K562 (cell line): ENCODE results near the gene CASTOR1. TPM values are rescaled to one million over a fixed set of nuclear protein-coding genes. Genes with fewer than 3 reads are reported as not detected.

Source experiments
- ATAC-seq: fragments of 200-7000 bp; cut with Tn5 transposase; 3 replicates; pipeline ENCODE4 v1.9.1; 2020; ENCODE audit warnings: moderate library complexity
- BruUV-seq: library from RNA; stranded (reverse); fragments of 400-500 nt; replicated peaks from 2 replicates; lab custom pipeline; 2021; lab: Mats Ljungman, UMichigan
- CTCF ChIA-PET: fragments of 300-600 bp; formaldehyde crosslinking; extraction: SDS; loops from one replicate; lab custom pipeline; 2021; ENCODE audit warnings: low intra/inter-chr PET ratio; lab: Yijun Ruan, JAX
- POLR2A ChIA-PET: fragments of 300-600, 350-650 bp; sonication (Branson Sonifier 250); formaldehyde crosslinking; extraction: SDS; loops from one replicate; lab custom pipeline; 2021; ENCODE audit warnings: antibody characterized with exemption, inconsistent platforms; lab: Yijun Ruan, JAX
- DNase-seq, 4 experiments: peaks; one replicate each; pipeline versions ENCODE4 v3.0.0 to v3.0.0-alpha.2; 2011 to 2018; ENCODE audit warnings: low spot score in 3 of 4, mixed read lengths in 3 of 4; ENCODE audit errors: extremely low read depth in 1 of 4
- FAIRE-seq: peaks from 2 replicates; lab custom pipeline; 2011; peaks lifted over from hg19 to GRCh38; lab: Jason Lieb, UNC
- H2AFZ ChIP-seq: 2 replicates; pipeline ENCODE4 v1.6.0; 2011; ENCODE audit warnings: low read depth, low read length, control low read depth, inconsistent platforms
- H3K27ac ChIP-seq: fragments of 200-600 bp; 3 replicates; pipeline ENCODE4 v1.8.0; 2011; ENCODE audit warnings: low read depth, mild to moderate bottlenecking, control low read depth, inconsistent platforms, low read length, moderate library complexity, mixed read lengths; ENCODE audit errors: extremely low read depth
- H3K27me3 ChIP-seq, 2 experiments: fragments of 300-600 bp in 1 of 2; 2 replicates in 1 of 2; 3 replicates in 1 of 2; pipeline versions ENCODE4 v1.6.0 to v1.8.0; 2011; ENCODE audit warnings: inconsistent platforms in 2 of 2, low read length in 2 of 2, mild to moderate bottlenecking in 1 of 2, mixed read lengths in 1 of 2, moderate library complexity in 1 of 2; ENCODE audit not compliant: control insufficient read depth in 2 of 2, insufficient read depth in 2 of 2
- H3K36me3 ChIP-seq: fragments of 300-600 bp; 3 replicates; pipeline ENCODE4 v1.8.0; 2011; ENCODE audit warnings: mild to moderate bottlenecking, low read length, inconsistent platforms; ENCODE audit not compliant: control insufficient read depth, insufficient read depth
- H3K4me1 ChIP-seq, 2 experiments: fragments of 200-600 bp in 1 of 2; replicated peaks in 1 of 2; 2 replicates in 1 of 2; 3 replicates in 1 of 2; pipeline versions ENCODE4 v1.5.1 to v1.8.0; 2011; ENCODE audit warnings: inconsistent platforms in 2 of 2, low read length in 2 of 2, mild to moderate bottlenecking in 1 of 2, mixed read lengths in 1 of 2, moderate library complexity in 1 of 2; ENCODE audit not compliant: control insufficient read depth in 2 of 2, insufficient read depth in 2 of 2
- H3K4me2 ChIP-seq: 2 replicates; pipeline ENCODE4 v1.6.1; 2011; ENCODE audit warnings: low read length, control low read depth, inconsistent platforms, mixed read lengths; ENCODE audit not compliant: insufficient read depth
- H3K4me3 ChIP-seq: fragments of 200-600 bp; sonication (generic), shearing (Covaris generic); 2 replicates; pipeline ENCODE4 v1.5.1; 2016; ENCODE audit warnings: control low read depth, inconsistent platforms
- H3K79me2 ChIP-seq: fragments of 200-600 bp; 3 replicates; pipeline ENCODE4 v1.8.0; 2011; ENCODE audit warnings: low read length, inconsistent platforms; ENCODE audit not compliant: control insufficient read depth, insufficient read depth
- H3K9ac ChIP-seq, 2 experiments: 2 replicates each; pipeline versions ENCODE4 v1.6.0 to v1.6.1; 2011; ENCODE audit warnings: low read depth in 2 of 2, low read length in 2 of 2, control low read depth in 1 of 2, inconsistent platforms in 1 of 2, mild to moderate bottlenecking in 1 of 2, mixed read lengths in 1 of 2; ENCODE audit not compliant: insufficient read depth in 1 of 2
- H3K9me1 ChIP-seq: one replicate; pipeline ENCODE4 v1.6.0; 2011; ENCODE audit warnings: inconsistent platforms, mild to moderate bottlenecking, low read length, moderate library complexity; ENCODE audit not compliant: control insufficient read depth, insufficient read depth
- H3K9me3 ChIP-seq: replicated peaks from 2 replicates; pipeline ENCODE4 v1.5.1; 2011; ENCODE audit warnings: low read depth, low read length, inconsistent platforms; ENCODE audit not compliant: control insufficient read depth, insufficient read depth
- H4K20me1 ChIP-seq: replicated peaks from 2 replicates; pipeline ENCODE4 v1.6.1; 2011; ENCODE audit warnings: low read length, inconsistent platforms, mixed read lengths; ENCODE audit not compliant: control insufficient read depth, insufficient read depth
- VEZF1 ChIP-seq: fragments of 200-800 bp; sonication (Bioruptor generic); IDR thresholded peaks from 2 replicates; pipeline ENCODE4 v1.6.1; 2017; ENCODE audit warnings: missing genetic modification characterization, missing compliant biosample characterization
- ZC3H11A ChIP-seq: IDR thresholded peaks from 2 replicates; pipeline ENCODE4 v1.6.1; 2012; ENCODE audit warnings: low read depth, low read length, improper control_type of control experiment
- WGBS: fragments of 100-300 bp; shearing (Covaris generic); methylation state at CpG from one replicate; pipeline ENCODE4 v1.1.6; 2016; ENCODE audit warnings: low coverage, mixed read lengths; ENCODE audit not compliant: insufficient coverage; ENCODE audit errors: missing lambda C conversion rate; 5-methylcytosine and 5-hydroxymethylcytosine counted together
- in situ Hi-C: fragments of 300-500 bp; cut with MboI; formaldehyde crosslinking; loops from 4 replicates; pipeline ENCODE4 v1.15.0; 2018; ENCODE audit warnings: inconsistent platforms, mixed read lengths
- intact Hi-C: fragments of 100-400 bp; cut with micrococcal nuclease; formaldehyde crosslinking; loops from 2 replicates; pipeline ENCODE4 v1.14.2; 2022
- polyA plus RNA-seq, 8 experiments: library from polyadenylated mRNA; depleted of rRNA in 4 of 8; stranded (reverse) in 5 of 8; unstranded in 3 of 8; fragments of >200 nt; fragmentation: Nextera tagmentation in 2 of 8; fragmentation: Illumina TruSeq in 1 of 8; extraction: Ambion mirVana in 2 of 8; extraction: Trizol in 1 of 8; gene quantifications; 2 replicates each; pipeline versions ENCODE4 v1.2.1 to v1.2.3, GENCODE V29; 2011 to 2014; ENCODE audit warnings: inconsistent platforms in 1 of 8, missing spikeins in 1 of 8
- total RNA-seq, 7 experiments: library from RNA; depleted of rRNA in 6 of 7; stranded (reverse); fragments of >200 nt in 6 of 7; fragmentation: Illumina TruSeq in 2 of 7; extraction: Trizol in 2 of 7; gene quantifications; 2 replicates each; pipeline versions ENCODE4 v1.2.1 to v1.2.3, GENCODE V29; 2011 to 2021; ENCODE audit warnings: low replicate concordance in 1 of 7

The CASTOR1 gene
- total and polyA plus RNA-seq, 9 of the 15 experiments (the other 6 are each of a cell fraction or from before 2014, with no cell fraction given), result 0.35 to 2.6 (median 1.1) TPM

- ChIA-PET CTCF (interaction anchor here (0.9 kb wide), 1 partner anchor 232 kb away, joined by 3 read pairs; no protein-coding TSS in a partner anchor), POLR2A (no interaction called here)
- no peak overlapping the region for H3K4me2 ChIP-seq
- peaks cover 0 to 44% of the 10 kb centered on the region in 2 experiments; a peak in 2 of 5 replicates for H3K4me1 ChIP-seq
- BruUV-seq, result no TSS peak
- 40% methylated on average over 10 of the region's 22 CpGs for WGBS
- H3K79me2 ChIP-seq, result no peaks in the 10 kb centered on the region
- peak overlapping the region in 1 of 2 experiments; percentile 64; a peak in 1 of 4 replicates for H3K9ac ChIP-seq
- H3K27ac ChIP-seq, result no peak overlapping the region
- no peaks in the 10 kb centered on the region for H3K9me1 ChIP-seq
- DNase-seq (no peak), FAIRE-seq (no peak)
- H3K4me3 ChIP-seq, result no peak overlapping the region
- H2AFZ ChIP-seq, result no peak overlapping the region
- TF ChIP-seq VEZF1 (CRISPR knock-in tag) (peak; percentile 18; the same call in 1 of the 2 replicates), ZC3H11A (no peak)
- TF ChIP-seq, all 486 proteins: peak for 1
- intact Hi-C loops (no loop called here), in situ Hi-C loops (no loop called here)
- Histone ChIP-seq H3K9me3 (no peaks in the 10 kb centered on the region), H3K27me3 (peaks cover 0 to 3% of the 10 kb centered on the region in 2 experiments; a peak in 1 of 5 replicates), H3K36me3 (no peaks in the 10 kb centered on the region), H4K20me1 (no peaks in the 10 kb centered on the region)
- no peak for ATAC-seq
These were observed 36.0 kb downstream of the CASTOR1 start for GRCh38 chr22:30253205-30253852.
